M059J (cell line): ENCODE measurements around the gene CAB39. TPM values are rescaled to one million over a fixed set of nuclear protein-coding genes. Genes with fewer than 3 reads are reported as not detected.
A peak's percentile ranks its signal among the peaks of the same experiment; 100 is the strongest.

Experiments used
- DNase-seq: peaks from one replicate; pipeline ENCODE4 v3.0.0-alpha.2; 2012; ENCODE audit warnings: low read depth
- total RNA-seq: library from RNA; depleted of rRNA; stranded (reverse); fragments of >200 nt; shearing (Covaris generic); gene quantifications from 2 replicates; pipeline ENCODE4 v1.2.3, GENCODE V29; 2014

Gene CAB39
- total RNA-seq, 1 experiment from 2014 or later, result 115 TPM

DNA sequence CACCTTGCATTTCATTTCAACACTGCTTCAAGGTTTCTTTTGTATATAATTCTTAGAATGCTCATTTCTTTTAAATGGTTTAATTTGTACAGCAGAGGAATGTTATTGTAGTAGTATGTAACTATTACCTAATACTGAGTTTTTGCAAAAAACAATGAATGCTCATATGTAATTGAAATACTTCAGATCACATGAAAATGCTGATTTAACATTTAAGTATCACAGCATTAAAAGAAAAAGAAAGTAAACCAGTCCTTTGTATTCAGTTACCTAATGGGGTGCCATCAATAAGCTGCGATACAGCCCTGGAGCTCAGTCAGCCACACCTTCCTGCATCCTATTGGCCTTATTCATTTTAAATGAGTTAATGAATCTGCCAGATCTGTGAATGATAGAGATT is 106.8 kb downstream of the CAB39 start:
- no peak for DNase-seq

DNA sequence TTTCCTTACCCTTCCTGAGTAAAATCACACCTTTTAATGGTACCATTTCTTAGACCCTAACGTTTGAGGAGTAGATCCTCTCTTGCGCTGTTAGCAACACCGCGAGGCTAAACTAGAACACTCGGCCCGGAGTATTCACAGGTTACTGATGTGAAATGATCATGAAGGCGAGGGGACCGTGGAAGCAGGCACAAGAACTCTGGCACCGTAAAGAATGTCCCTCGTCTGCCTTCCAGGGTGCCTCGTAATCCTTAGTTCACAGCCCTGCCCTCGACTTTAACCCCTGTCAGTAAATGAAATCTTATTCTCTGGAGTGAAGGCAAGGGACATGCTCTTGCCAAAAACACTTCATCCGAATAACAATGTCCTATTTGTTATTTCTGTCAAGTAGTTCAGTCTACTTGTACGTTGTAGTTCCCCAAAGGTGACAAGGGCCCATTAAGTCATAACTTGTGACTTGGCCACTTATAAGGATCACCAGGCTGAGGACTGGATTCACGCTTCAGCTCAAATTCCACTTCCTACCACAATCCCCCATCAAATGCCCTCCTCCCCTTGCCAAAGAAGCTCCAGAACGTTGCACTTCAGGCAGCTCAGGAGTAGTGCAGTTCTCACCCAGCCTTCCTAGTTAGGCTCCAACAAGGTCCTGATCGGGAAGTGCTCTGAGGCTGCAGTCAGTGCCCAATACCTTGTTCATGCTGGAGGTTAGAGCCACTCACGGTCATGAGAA is 108.8 kb downstream of the CAB39 start:
- peak; percentile 13 for DNase-seq

- DNase-seq, result peak; percentile 8
These were observed 109.4 kb downstream of the CAB39 start for GRCh38 chr2:230821991-230822520.

DNA sequence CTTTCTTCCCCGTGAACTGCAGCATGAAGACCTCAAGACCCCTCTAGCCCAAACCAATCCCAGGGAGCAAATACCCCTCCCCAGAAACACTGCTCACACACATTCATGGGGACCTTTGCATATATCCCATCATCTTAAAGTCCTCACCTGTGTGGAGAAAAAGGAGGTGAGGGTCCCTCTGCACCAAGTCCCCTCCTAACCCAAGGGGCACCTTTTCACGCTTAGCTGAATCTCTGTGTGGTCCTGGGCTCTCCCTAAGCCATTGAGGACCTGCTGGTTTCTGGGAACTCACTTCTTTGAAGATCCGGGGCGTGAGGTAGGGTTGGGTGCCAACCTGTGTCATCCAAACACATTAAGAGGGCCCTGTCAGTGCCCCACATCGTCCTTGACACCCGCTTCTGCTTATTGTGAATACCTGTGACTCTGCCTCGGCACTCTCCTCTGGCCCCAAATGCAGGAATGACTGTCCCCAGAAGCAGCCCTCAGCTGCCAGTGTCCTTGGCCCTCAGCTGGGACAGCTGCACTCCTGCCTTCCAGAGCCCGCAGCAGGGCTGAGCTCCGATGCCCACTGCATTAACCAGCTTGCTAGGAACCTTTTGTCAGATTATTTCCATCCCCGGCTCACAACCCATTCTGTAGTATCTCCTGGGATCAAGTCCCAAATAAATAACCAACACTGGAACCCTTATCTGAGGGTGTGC is 110.8 kb downstream of the CAB39 start:
- peak; percentile 28 for DNase-seq

DNA sequence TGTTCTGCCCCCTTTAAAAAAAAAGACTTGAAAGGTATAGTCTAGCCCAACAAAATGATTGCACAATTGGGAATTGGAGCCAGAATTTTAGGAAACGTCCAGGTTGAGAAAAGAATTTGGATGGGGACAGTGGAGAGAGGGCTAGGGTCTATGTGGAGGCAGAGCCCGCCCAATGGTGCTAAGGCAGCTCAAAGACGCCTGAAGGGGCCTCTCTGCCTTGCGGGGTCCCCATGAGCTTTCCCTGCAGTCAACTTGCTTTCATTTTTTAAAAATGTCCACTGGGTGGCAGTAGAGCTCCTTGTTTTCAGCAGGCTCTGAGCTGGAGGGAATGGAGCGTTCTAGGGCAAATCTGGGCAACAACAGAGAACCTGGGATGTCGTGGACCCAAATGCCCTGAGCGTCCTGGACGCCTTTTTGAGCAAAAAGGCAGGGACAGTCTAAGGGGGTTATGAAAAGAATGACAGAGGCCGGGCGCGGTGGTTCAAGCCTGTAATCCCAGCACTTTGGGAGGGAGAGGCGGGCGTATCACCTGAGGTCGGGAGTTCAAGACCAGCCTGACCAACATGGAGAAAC is 111.8 kb downstream of the CAB39 start:
- peak; percentile 79 for DNase-seq

DNA sequence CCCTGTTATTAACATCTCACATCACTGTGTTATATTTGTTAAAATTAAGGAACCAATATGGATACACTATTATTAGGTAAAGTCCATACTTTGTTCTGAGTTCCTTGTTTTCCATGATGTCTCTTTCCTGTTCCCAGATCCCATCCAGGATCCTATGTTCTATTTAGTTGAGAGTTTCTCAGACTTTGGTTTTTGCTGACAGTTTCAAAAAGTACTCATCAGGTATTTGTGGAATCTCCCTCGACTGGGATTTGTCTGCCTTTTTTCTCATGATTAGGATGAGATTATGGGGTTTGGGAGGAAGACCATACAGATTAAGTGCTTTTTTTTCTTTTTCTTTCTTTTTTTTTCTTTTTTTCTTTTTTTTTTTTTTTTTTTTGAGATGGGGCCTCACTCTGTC is 112.7 kb downstream of the CAB39 start:
- DNase-seq, result no peak

DNA sequence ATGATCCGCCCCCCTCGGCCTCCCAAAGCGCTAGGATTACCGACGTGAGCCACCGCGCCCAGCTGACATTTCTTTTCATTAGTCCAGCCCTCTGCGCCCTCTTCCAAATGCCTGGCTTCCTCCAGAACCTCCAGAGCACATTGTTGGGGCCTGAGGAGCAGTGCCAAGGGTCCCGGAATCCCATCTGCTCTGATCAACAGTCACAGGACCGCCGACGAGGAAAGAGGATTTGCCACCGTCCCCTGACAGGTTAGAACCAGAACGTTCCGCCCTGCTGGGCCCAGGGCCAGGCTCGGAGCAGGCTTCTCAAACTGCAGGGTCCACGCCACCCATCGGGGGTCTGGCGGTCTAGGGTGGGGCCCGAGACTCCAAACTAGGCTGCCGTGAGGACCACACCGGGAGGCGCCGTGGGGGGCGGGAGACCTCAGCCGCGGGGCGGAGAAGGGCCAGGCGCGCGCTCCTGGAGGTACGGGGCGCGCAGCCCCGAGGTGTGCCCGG is 115.2 kb downstream of the CAB39 start:
- DNase-seq, result no peak

- no peak for DNase-seq
These were observed 115.8 kb downstream of the CAB39 start for GRCh38 chr2:230828272-230828961.

- no peak for DNase-seq
These were observed 116.7 kb downstream of the CAB39 start for GRCh38 chr2:230829293-230829692.

GRCh38 chr2:230829959-230830358 is 117.3 kb downstream of the CAB39 start:
- DNase-seq, result no peak

GRCh38 chr2:230830428-230830827 is 117.8 kb downstream of the CAB39 start:
- no peak for DNase-seq

DNA sequence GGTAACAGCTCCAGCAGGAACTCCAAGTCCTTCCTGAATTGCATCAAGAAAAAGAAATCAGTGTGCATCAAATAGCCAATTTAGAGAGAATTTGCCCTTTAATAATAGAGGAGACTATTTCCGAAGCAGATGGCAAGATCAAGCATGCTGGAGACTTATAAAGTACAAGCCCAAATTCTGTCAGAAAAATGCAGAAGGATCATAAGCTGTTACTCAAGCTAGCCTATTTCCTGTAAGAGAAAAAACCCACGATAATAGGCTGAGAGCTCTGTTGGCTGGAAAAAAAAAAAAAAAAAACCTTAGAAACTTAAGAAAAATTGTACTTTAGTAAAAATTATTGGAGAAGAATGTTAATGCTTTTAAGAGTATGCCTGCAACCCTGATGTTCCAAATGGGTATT is 127.7 kb downstream of the CAB39 start:
- DNase-seq, result no peak

GRCh38 chr2:230842473-230842872 is 129.8 kb downstream of the CAB39 start:
- DNase-seq, result peak; percentile 31

GRCh38 chr2:230843132-230843531 is 130.5 kb downstream of the CAB39 start:
- no peak for DNase-seq

GRCh38 chr2:230846360-230846759 is 133.7 kb downstream of the CAB39 start:
- no peak for DNase-seq

- DNase-seq, result peak; percentile 81
These were observed 135.3 kb downstream of the CAB39 start for GRCh38 chr2:230847883-230848388.

DNA sequence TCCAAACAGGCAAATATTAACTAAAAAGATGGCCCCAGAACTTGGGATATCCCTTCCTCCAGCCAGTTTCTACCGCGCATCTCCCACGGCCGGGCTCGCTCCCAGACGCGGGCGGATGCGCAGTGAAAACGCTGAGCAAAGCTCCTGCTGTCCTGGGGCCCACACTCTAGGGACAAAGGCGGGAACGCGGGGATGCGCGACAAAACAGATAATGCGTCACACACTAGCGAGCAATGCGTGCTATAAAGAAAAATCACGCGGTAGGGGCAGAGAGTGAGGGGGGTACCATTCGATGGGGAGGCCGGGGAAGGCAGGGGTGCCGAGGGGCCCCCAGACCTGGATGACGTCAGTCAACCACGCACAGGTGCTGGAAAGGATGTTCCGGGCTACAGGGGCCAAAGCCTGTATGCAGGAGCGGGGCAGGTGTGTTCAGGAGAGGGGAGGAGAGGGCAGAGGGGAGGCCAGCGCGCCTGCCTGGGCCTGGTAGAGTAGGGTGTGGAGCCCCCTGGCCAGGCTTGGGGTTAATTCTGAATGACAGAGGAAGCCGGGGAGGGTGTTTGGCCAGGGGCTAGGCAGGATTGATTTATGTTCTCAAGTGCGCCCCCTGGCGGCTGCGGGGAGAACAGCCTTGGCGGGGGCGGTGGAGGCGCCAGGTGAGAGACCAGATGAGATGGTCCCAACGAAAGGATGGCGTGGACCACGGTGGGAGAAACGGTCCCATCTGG is 137.2 kb downstream of the CAB39 start:
- DNase-seq, result no peak

DNA sequence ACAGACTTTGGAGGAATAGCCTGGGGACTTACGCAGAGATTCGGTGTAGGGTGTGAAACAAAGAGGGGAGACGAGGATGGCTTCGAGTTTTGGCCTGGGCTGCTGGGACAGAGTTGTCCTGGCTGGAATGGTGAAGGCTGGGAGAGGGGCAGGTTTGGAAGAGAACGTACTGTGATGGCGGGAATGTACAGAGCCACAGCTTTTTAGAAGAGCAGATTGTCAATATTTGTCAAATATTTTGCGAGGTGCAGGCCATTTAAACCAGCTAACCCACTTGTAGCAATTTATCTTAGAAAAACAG is 137.7 kb downstream of the CAB39 start:
- no peak for DNase-seq

DNA sequence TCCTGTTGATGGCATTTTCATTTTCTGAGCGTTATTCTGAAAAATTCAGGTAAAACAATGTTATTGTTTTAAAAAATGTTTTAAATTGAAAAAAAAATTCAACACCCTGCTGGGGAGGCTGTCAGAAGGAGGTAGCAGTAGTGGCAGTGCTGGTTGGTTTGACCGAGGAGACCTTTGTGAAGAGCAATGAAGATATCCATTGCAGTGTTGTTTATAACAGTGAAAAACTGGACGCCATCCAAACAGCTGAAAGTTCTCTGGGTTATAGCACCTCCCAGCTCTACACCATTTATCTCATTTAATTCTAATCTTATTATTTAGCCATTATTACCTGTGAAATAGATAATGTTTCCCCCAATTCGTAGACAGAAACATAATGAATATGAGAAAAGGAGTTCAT is 139.5 kb downstream of the CAB39 start:
- DNase-seq, result no peak

GRCh38 chr2:230861552-230862255 is 149.1 kb downstream of the CAB39 start:
- DNase-seq, result no peak

GRCh38 chr2:230862292-230862691 is 149.7 kb downstream of the CAB39 start:
- DNase-seq, result no peak
